ENCODE data around the gene SUN2. TPM values are rescaled to one million over a fixed set of nuclear protein-coding genes. Genes with fewer than 3 reads are reported as not detected.

Gene SUN2
- total and polyA plus RNA-seq, 2 of the 13 experiments (the other 11 are each of a cell fraction or from before 2014, with no cell fraction given), result 45.6 to 56.6 TPM

DNA sequence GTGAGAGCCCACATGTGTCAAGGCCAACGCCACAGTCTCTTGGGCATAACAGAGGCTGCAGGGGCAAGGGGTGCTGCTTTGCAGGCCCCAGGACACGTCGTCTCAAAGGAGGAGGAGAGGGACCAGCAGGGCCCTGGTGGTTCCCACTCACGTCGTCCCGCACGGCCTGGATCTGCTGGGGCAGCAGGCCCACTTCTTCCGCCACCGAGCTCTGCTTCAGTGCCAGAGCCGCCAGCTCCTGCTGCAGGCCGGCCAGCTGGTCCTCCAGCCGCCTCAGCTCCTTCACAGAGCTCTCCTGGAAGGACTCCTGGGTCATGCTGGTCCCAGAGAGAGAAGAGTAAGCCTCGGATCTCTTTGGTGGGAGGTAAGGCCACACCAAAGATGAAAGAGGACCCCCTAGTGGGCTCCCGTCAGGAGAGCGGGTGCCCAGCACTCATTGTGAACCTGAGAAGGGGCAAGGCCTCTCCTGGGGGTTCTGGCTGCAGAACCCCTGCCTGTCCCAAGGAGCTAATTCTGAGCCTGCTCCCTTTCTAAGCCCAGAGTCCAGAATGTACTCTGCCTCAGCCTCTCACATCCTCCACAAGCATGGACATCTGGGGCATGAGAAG lies 15.6 kb downstream of the SUN2 start (continued):
- TF ChIP-seq ZNF720 (CRISPR knock-in tag; IDR thresholded peaks at IDR 0.05), result no peak
- TF ChIP-seq SMARCC2 (IDR thresholded peaks at IDR 0.05), result no peak
- TF ChIP-seq, protein P1, sequence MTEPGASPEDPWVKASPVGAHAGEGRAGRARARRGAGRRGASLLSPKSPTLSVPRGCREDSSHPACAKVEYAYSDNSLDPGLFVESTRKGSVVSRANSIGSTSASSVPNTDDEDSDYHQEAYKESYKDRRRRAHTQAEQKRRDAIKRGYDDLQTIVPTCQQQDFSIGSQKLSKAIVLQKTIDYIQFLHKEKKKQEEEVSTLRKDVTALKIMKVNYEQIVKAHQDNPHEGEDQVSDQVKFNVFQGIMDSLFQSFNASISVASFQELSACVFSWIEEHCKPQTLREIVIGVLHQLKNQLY (CRISPR knock-in tag; IDR thresholded peaks at IDR 0.05), result no peak
- no peak for TF ChIP-seq RFX5 (IDR thresholded peaks at IDR 0.05; ENCODE audit: low read depth, low read length)
- TF ChIP-seq KDM5A (IDR thresholded peaks at IDR 0.05; ENCODE audit: borderline replicate concordance, low read length), result no peak
- TF ChIP-seq ZNF552 (CRISPR knock-in tag; IDR thresholded peaks at IDR 0.05; ENCODE audit: borderline replicate concordance), result no peak
- TF ChIP-seq, protein P2, sequence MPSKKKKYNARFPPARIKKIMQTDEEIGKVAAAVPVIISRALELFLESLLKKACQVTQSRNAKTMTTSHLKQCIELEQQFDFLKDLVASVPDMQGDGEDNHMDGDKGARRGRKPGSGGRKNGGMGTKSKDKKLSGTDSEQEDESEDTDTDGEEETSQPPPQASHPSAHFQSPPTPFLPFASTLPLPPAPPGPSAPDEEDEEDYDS (CRISPR knock-in tag; IDR thresholded peaks at IDR 0.05), result no peak
- no peak for TF ChIP-seq ZNF891 (CRISPR knock-in tag; IDR thresholded peaks at IDR 0.05)
- TF ChIP-seq, protein P3, sequence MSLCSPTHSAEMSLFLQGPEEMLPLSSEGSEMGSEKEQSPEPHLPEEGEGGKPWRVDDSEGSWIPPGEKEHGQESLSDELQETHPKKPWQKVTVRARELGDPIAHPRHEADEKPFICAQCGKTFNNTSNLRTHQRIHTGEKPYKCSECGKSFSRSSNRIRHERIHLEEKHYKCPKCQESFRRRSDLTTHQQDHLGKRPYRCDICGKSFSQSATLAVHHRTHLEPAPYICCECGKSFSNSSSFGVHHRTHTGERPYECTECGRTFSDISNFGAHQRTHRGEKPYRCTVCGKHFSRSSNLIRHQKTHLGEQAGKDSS (CRISPR knock-in tag; IDR thresholded peaks at IDR 0.05; ENCODE audit: borderline replicate concordance, low read depth), result no peak
- TF ChIP-seq FOXK2 (IDR thresholded peaks at IDR 0.05), result no peak
- TF ChIP-seq AGO1 (IDR thresholded peaks at IDR 0.05; ENCODE audit: low read depth, low read length, poor library complexity, severe bottlenecking), result peak; percentile 62
- no peak for TF ChIP-seq RFXAP (CRISPR knock-in tag; IDR thresholded peaks at IDR 0.05; ENCODE audit: borderline replicate concordance)
- no peak for TF ChIP-seq CENPX (CRISPR knock-in tag; IDR thresholded peaks at IDR 0.05)
- TF ChIP-seq SYNCRIP (IDR thresholded peaks at IDR 0.05; ENCODE audit: insufficient read depth, low read depth, low read length), result no peak
- no peak for TF ChIP-seq PITX1 (CRISPR knock-in tag; IDR thresholded peaks at IDR 0.05)

All from HepG2 (cell line).